Measurements from ENCODE around the gene THSD4.

DNA sequence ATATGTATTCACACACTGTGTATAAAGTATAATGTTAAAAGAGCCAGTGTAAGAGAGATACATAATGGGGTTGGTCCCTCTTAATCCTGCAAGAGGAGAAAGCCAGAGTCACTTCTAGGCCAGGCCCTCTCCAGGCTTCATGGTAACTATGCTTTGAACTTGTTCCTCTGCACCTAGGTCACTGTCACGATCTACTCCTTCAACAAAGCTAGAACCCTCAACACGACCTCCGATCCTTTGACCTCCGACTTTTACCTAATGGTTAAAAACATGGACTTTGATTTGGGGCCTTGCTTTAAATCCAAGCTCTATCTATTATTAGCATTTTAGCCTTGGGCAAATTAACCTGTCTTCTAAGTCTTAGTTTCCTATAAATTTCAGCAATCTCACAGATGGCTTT, 541.2 kb downstream of the THSD4 start:
- TF ChIP-seq, protein P1, sequence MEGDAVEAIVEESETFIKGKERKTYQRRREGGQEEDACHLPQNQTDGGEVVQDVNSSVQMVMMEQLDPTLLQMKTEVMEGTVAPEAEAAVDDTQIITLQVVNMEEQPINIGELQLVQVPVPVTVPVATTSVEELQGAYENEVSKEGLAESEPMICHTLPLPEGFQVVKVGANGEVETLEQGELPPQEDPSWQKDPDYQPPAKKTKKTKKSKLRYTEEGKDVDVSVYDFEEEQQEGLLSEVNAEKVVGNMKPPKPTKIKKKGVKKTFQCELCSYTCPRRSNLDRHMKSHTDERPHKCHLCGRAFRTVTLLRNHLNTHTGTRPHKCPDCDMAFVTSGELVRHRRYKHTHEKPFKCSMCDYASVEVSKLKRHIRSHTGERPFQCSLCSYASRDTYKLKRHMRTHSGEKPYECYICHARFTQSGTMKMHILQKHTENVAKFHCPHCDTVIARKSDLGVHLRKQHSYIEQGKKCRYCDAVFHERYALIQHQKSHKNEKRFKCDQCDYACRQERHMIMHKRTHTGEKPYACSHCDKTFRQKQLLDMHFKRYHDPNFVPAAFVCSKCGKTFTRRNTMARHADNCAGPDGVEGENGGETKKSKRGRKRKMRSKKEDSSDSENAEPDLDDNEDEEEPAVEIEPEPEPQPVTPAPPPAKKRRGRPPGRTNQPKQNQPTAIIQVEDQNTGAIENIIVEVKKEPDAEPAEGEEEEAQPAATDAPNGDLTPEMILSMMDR (IDR thresholded peaks at IDR 0.05; ENCODE audit: low read depth, low read length): no peak
- TF ChIP-seq EZH2phosphoT487 (IDR thresholded peaks at IDR 0.05; ENCODE audit: low read depth): no peak

All from OCI-LY3 (cell line).